GM06990 (cell line): ENCODE results near the gene SAMD9.
"Not testable (repeated sequence)": the region's sequence is repeated elsewhere in the genome, so short reads cannot be mapped to it uniquely, and the experiment has no call there.

ENCODE experiments used
- DNase-seq: peaks from one replicate; pipeline ENCODE4 v3.0.0-alpha.2; 2011; ENCODE audit not compliant: insufficient read length; ENCODE audit errors: extremely low read depth
- H3K27me3 ChIP-seq: replicated peaks from 2 replicates; pipeline ENCODE4 v1.6.0; 2011; ENCODE audit warnings: low read length; ENCODE audit not compliant: control insufficient read depth, insufficient read depth
- H3K36me3 ChIP-seq: 2 replicates; pipeline ENCODE4 v1.5.1; 2011; ENCODE audit warnings: low read length; ENCODE audit not compliant: control insufficient read depth, insufficient read depth
- H3K4me3 ChIP-seq: replicated peaks from 2 replicates; pipeline ENCODE4 v1.5.1; 2011; ENCODE audit warnings: low read depth, mild to moderate bottlenecking, control low read depth, low read length
- CTCF ChIP-seq: IDR thresholded peaks from 2 replicates; pipeline ENCODE4 v1.5.1; 2011; ENCODE audit warnings: low read length, control low read depth, mild to moderate bottlenecking, inconsistent platforms; ENCODE audit not compliant: insufficient read depth, poor library complexity, severe bottlenecking

Gene SAMD9

DNA sequence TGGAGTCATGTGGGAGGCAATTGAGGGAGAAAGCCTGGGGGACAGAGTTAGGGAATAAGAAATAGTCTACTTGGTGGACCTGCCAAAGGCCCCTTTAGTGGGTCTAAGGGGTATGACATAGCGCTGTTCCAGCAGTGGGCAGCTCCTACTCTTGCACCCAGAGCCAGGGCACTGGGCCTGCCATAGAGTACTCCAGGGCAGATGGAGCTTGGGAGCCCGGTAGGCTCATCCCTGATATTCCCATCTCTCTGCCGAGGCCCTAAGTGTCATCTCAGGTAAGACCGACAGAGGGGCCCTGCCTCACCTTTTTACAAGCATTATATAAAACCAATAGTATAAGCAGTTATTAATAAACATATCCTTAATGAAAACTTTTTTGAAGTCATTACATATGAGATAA, 20.8 kb upstream of the SAMD9 start:
- Histone ChIP-seq H3K27me3 (no peaks in the 10 kb centered on the region), H3K4me3 (no peak overlapping the region), H3K36me3 (peaks cover 25% of the 10 kb centered on the region)
- no peak for DNase-seq
- TF ChIP-seq CTCF: no peak

DNA sequence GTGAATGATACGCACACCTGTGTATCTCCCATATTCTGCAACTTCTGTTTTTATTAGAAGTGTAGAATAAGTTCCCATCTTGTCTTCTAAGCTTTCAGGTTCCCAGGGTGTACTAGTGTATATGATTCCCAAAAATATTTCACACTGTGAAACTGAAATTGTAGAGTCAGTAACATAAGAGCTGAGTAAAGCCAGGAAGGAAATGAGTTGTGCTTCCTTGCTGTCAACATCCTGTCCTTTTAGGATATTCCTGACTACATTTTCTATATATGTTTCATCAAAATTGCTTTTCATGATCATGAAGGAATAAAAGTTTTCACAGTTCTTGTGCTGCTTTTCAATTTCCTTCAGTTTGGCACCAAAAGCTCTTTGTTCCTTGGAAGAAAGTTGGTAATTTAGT, 15.2 kb upstream of the SAMD9 start:
- Histone ChIP-seq H3K36me3 (peaks cover 5% of the 10 kb centered on the region), H3K27me3 (no peaks in the 10 kb centered on the region), H3K4me3 (no peak overlapping the region)
- DNase-seq: no peak
- no peak for TF ChIP-seq CTCF

DNA sequence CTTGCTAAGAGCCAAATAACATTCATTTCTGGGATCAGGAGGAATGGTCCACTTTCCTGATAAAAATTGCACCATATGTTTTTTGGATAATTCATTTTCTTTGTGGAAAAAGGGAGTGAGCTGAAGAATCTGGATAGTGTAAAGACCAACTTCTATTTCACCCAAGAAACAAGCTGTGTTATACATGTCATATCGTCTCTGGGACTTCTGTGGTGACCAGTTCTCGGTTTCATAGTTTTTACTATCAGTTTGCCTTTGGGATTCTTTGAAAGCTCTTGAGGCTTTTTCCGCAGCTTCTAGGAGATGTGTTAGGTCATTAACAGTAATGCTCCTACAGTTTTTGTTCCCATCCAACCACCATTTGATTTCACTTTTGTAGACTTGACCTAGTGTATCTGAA, 14.4 kb upstream of the SAMD9 start:
- DNase-seq: no peak
- TF ChIP-seq CTCF: no peak
- no peaks in the 10 kb centered on the region for H3K27me3 ChIP-seq
- peaks cover 4% of the 10 kb centered on the region for H3K36me3 ChIP-seq
- no peak overlapping the region for H3K4me3 ChIP-seq

GRCh38 chr7:93126954-93127353, 9.2 kb upstream of the SAMD9 start:
- DNase-seq: not testable (repeated sequence)

GRCh38 chr7:93123532-93123931, 5.8 kb upstream of the SAMD9 start:
- not testable (repeated sequence) for DNase-seq, H3K4me3 ChIP-seq, H3K36me3 ChIP-seq, H3K27me3 ChIP-seq

More at GRCh38 chr7:93126954-93127353, 9.2 kb upstream of the SAMD9 start:
- H3K36me3 ChIP-seq, H3K4me3 ChIP-seq, H3K27me3 ChIP-seq: not testable (repeated sequence)

GRCh38 chr7:93120592-93121549, 3.1 kb upstream of the SAMD9 start:
- Histone ChIP-seq H3K36me3 (no peaks in the 10 kb centered on the region), H3K4me3 (no peak overlapping the region), H3K27me3 (no peaks in the 10 kb centered on the region)
- no peak for DNase-seq
- no peak for TF ChIP-seq CTCF
